Epithelial cell of esophagus (primary cell): ENCODE data around the gene COQ10A.

Experiments
- DNase-seq: peaks from one replicate; pipeline ENCODE4 v3.0.0; 2010; ENCODE audit warnings: low read depth
- H3K4me3 ChIP-seq: 2 replicates; pipeline ENCODE4 v1.5.1; 2011; ENCODE audit warnings: mild to moderate bottlenecking, low read length, control low read depth
- TF ChIP-seq, protein P1 (sequence below): IDR thresholded peaks from 2 replicates; pipeline ENCODE4 v1.5.1; 2011; ENCODE audit warnings: low read depth, mild to moderate bottlenecking, low read length, control low read depth, inconsistent platforms; ENCODE audit not compliant: insufficient read depth; ENCODE audit errors: missing control alignments

COQ10A gene

DNA sequence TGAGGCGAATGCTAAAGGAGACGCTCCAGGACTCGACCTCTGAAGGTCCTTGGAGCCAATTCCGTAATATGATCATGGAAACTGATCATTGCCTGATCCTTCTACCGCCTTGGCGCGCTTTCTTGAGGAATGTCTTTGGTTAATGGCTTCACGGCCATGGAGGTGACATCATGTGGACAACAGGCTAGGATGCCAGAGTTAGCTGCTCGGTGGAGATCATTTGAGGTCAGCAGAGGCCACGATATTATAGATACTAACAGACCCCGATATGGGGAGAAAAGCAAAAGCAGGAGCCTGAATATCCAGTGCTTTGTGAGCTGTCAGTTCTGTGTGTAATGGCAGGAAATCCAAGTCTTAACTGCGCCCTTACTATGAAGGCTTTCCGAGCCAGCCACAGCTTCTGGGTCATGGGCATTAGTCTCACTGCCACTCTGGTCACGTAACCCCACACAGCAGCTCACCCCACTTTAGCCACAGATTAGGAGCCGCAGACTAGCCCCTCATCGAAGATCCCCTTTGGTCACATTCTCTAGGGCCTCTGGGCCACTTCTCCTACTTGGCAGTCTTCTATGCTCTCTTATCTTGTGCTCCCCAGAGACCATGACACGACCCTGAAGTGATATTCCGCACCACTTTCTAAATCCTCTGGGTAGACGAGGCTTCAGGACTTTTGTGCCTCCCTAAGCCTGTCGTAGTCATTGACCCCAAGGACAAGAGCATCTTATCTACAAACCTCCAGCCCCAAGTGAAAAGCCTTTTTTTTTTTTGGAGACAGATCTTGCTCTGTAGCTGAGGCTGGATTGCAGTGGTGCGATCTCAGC lies 34.1 kb downstream of the COQ10A start:
- no peak for DNase-seq
- TF ChIP-seq, protein P1, sequence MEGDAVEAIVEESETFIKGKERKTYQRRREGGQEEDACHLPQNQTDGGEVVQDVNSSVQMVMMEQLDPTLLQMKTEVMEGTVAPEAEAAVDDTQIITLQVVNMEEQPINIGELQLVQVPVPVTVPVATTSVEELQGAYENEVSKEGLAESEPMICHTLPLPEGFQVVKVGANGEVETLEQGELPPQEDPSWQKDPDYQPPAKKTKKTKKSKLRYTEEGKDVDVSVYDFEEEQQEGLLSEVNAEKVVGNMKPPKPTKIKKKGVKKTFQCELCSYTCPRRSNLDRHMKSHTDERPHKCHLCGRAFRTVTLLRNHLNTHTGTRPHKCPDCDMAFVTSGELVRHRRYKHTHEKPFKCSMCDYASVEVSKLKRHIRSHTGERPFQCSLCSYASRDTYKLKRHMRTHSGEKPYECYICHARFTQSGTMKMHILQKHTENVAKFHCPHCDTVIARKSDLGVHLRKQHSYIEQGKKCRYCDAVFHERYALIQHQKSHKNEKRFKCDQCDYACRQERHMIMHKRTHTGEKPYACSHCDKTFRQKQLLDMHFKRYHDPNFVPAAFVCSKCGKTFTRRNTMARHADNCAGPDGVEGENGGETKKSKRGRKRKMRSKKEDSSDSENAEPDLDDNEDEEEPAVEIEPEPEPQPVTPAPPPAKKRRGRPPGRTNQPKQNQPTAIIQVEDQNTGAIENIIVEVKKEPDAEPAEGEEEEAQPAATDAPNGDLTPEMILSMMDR: no peak
- peak overlapping the region; percentile 77 for H3K4me3 ChIP-seq

DNA sequence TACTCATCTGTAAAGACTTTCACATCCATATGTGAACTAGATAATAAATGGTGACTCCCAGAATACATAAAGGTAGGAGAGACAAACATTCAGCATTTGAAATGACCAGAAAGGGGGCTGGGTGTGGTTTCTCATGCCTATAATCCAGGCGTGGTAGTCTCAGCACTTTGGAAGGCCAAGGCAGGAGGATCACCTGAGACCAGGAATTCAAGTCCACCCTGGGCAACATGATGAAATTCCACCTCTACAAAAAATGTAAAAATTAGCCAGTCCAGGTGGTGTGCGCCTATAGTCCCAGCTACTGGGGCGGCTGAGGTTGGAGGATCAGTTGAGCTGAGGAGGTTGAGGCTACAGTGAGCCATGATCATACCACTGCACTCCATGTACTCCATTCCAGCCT lies 37.5 kb downstream of the COQ10A start:
- H3K4me3 ChIP-seq: no peak overlapping the region
- DNase-seq: no peak
- TF ChIP-seq, protein P1: no peak

DNA sequence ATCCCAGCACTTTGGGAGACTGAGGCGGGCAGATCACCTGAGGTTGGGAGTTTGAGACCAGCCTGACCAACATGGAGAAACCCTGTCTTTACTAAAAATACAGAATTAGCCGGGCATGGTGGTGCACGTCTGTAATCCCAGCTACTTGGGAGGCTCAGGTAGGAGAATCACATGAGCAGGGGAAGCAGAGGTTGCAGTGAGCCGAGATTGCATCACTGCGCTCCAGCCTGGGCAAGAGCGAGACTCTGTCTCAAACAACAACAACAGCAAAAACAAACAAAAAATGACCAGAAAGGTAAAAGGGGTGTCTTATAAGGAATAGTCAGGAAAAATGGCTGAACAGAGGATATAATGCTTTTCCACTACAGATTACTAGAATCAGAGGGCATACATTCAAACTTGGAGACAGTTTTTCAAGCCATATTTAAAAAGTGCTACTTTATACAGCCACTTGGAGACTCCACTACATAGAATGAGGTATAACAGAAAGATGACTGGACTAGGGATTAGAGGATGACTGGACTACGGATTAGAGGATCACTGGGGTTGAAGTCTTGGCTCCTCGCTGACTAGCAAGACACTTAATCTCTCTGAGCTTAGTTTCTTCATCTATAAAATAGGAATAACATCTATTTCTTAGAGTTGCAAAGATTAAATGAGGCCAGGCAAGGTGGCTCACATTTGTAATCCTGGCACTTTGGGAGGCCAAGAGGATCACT lies 38.3 kb downstream of the COQ10A start:
- TF ChIP-seq, protein P1: no peak
- no peak overlapping the region for H3K4me3 ChIP-seq
- no peak for DNase-seq

DNA sequence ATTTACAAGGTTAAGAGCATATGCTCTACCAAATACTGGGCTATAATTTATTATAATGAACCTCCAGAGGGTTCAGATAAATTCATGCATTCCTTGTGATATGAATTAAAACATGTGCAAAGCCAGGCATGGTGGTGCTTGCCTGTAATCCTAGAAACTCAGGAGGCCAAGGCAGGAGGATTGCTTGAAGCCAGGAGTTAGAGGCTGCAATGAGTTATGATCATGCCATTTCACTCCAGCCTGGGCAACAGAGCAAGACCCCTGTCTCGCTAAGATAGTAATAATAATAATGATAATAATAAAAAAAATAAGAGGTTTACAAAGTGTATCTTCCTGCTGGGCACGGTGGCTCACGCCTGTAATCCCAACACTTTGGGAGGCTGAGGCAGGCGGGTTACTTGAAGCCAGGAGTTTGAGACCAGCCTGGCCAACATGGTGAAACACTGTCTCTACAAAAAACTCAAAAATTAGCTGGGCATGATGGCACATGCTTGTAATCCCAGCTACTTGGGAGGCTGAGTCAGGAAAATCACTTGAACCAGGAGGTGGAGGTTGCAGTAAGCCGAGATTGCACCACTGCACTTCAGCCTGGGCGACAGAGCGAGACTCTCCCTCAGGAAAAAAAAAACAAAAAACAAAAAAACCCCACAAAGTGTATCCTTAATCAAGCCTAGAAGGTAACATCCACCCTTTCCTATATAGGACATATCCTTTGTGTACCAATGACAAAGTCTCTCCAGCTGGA lies 40.7 kb downstream of the COQ10A start:
- peak; percentile 73 for DNase-seq
- TF ChIP-seq, protein P1: no peak
- no peak overlapping the region for H3K4me3 ChIP-seq

DNA sequence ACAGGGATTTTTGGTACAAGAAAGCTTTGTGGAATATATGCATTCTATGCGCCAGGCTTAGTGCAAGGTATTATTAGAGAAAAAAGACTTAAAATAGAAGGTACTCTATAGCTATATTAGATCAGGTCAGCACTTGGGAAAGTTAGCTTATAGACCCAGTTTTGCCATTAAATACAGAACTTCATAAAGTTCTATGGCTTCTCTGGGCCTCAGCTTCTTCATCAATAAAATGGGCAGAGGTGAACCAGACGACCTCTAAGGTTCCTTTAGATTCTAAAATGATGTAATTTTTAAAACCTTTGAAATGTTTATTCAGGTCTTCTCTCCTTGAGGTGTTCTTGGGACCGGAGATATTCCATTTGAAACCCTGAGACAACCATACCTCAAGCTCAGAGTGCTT lies 42.0 kb downstream of the COQ10A start:
- no peak overlapping the region for H3K4me3 ChIP-seq
- TF ChIP-seq, protein P1: no peak
- no peak for DNase-seq

DNA sequence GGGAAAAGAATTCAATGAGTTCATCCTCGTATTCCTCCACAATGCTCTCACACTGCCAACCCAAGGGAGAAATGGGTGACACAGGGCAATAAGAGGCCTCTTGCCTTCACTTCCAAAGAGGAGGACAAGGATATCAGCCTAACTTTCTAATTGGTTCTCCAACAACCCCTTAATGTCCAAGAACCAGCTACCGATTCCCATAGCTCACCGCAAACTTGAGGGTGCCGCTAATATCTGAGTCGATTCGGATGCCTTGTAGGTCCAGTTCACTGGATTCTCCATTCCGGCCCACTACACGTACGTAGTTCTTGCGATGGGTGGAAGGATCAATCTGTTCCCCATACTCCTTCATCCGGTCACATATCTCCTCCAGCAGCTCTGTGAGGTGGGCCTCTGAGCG lies 44.3 kb downstream of the COQ10A start:
- no peak for DNase-seq
- H3K4me3 ChIP-seq: no peak overlapping the region
- TF ChIP-seq, protein P1: no peak
